Liver (tissue), 9 donors: Measurements from ENCODE around the gene ABLIM2. TPM values are rescaled to one million over a fixed set of nuclear protein-coding genes. Genes with fewer than 3 reads are reported as not detected.

Source experiments
- DNase-seq: peaks from one replicate; pipeline ENCODE4 v3.0.0-alpha.2; 2017; ENCODE audit warnings: low spot score
- H3K27ac ChIP-seq, 2 donors: one replicate each; pipeline ENCODE4 v1.7.0; 2013; ENCODE audit warnings: inconsistent platforms in 2 of 2, low read length in 2 of 2, control low read depth in 1 of 2, low read depth in 1 of 2, mild to moderate bottlenecking in 1 of 2
- H3K27me3 ChIP-seq, 4 donors: one replicate each; pipeline versions ENCODE4 v1.6.1 to v1.7.0; 2013; ENCODE audit warnings: low read length in 3 of 4, inconsistent platforms in 1 of 4, mild to moderate bottlenecking in 1 of 4, moderate library complexity in 1 of 4; ENCODE audit not compliant: control insufficient read depth in 4 of 4, insufficient read depth in 4 of 4
- H3K36me3 ChIP-seq, 4 donors: one replicate each; pipeline versions ENCODE4 v1.6.1 to v1.7.0; 2013; ENCODE audit warnings: low read length in 3 of 4, mild to moderate bottlenecking in 3 of 4, low read depth in 1 of 4, moderate library complexity in 1 of 4; ENCODE audit not compliant: control insufficient read depth in 4 of 4, insufficient read depth in 3 of 4
- H3K4me1 ChIP-seq, 4 donors: one replicate each; pipeline versions ENCODE4 v1.6.1 to v1.7.0; 2013; ENCODE audit warnings: low read length in 3 of 4, mild to moderate bottlenecking in 3 of 4, moderate library complexity in 1 of 4; ENCODE audit not compliant: control insufficient read depth in 4 of 4, insufficient read depth in 4 of 4
- H3K4me3 ChIP-seq, 3 donors: one replicate each; pipeline versions ENCODE4 v1.6.1 to v1.7.0; 2013; ENCODE audit warnings: low read length in 3 of 3, control low read depth in 1 of 3, low read depth in 1 of 3, mild to moderate bottlenecking in 1 of 3
- H3K9ac ChIP-seq, 2 donors: one replicate each; pipeline ENCODE4 v1.7.0; 2013; ENCODE audit warnings: low read length in 2 of 2, mild to moderate bottlenecking in 2 of 2, moderate library complexity in 2 of 2, control low read depth in 1 of 2, low read depth in 1 of 2
- H3K9me3 ChIP-seq, 4 donors: one replicate each; pipeline versions ENCODE4 v1.6.1 to v1.7.0; 2013; ENCODE audit warnings: low read length in 3 of 4; ENCODE audit not compliant: control insufficient read depth in 4 of 4
- ATF3 ChIP-seq: IDR thresholded peaks from 2 replicates; pipeline ENCODE4 v1.6.1; 2016; ENCODE audit warnings: antibody characterized with exemption
- CTCF ChIP-seq: fragments of 150-350 bp; IDR thresholded peaks from 2 replicates; pipeline ENCODE4 v1.5.1; 2017; ENCODE audit warnings: improper control_type of control experiment, low read depth, low read length; ENCODE audit not compliant: missing input control
- EGR1 ChIP-seq, 2 donors: IDR thresholded peaks; 2 replicates each; pipeline ENCODE4 v1.6.1; 2016 to 2018; ENCODE audit warnings: antibody characterized with exemption in 2 of 2, low read depth in 2 of 2
- FOXA1 ChIP-seq: IDR thresholded peaks from 2 replicates; pipeline ENCODE4 v1.6.1; 2016; ENCODE audit warnings: antibody characterized with exemption
- FOXA2 ChIP-seq: IDR thresholded peaks from 2 replicates; pipeline ENCODE4 v1.6.1; 2016; ENCODE audit warnings: antibody characterized with exemption
- GABPA ChIP-seq, 2 donors: IDR thresholded peaks in 1 of 2; conservative IDR thresholded peaks in 1 of 2; 2 replicates each; pipeline ENCODE4 v1.6.1; 2016; ENCODE audit warnings: antibody characterized with exemption in 2 of 2, mild to moderate bottlenecking in 1 of 2, moderate library complexity in 1 of 2
- HNF4A ChIP-seq, 2 donors: conservative IDR thresholded peaks; 2 replicates each; pipeline ENCODE4 v1.6.1; 2016; ENCODE audit warnings: antibody characterized with exemption in 2 of 2, mild to moderate bottlenecking in 2 of 2
- HNF4G ChIP-seq: IDR thresholded peaks from 2 replicates; pipeline ENCODE4 v1.6.1; 2016; ENCODE audit warnings: antibody characterized with exemption
- JUND ChIP-seq, 2 donors: IDR thresholded peaks; 2 replicates each; pipeline ENCODE4 v1.6.1; 2016; ENCODE audit warnings: antibody characterized with exemption in 2 of 2
- NR2F2 ChIP-seq: IDR thresholded peaks from 2 replicates; pipeline ENCODE4 v1.6.1; 2016; ENCODE audit warnings: antibody characterized with exemption
- RAD21 ChIP-seq, 2 donors: IDR thresholded peaks; 2 replicates each; pipeline ENCODE4 v1.6.1; 2016; ENCODE audit warnings: antibody characterized with exemption in 2 of 2, mild to moderate bottlenecking in 2 of 2
- REST ChIP-seq: IDR thresholded peaks from 2 replicates; pipeline ENCODE4 v1.6.1; 2016; ENCODE audit warnings: antibody characterized with exemption, mild to moderate bottlenecking
- RXRA ChIP-seq, 2 donors: IDR thresholded peaks; 2 replicates each; pipeline ENCODE4 v1.6.1; 2017 to 2018; ENCODE audit warnings: antibody characterized with exemption in 2 of 2, mild to moderate bottlenecking in 1 of 2
- SP1 ChIP-seq: IDR thresholded peaks from 2 replicates; pipeline ENCODE4 v1.6.1; 2018; ENCODE audit warnings: antibody characterized with exemption, mild to moderate bottlenecking
- TAF1 ChIP-seq: conservative IDR thresholded peaks from 2 replicates; pipeline ENCODE4 v1.6.1; 2016; ENCODE audit warnings: antibody characterized with exemption, mild to moderate bottlenecking
- YY1 ChIP-seq: IDR thresholded peaks from 2 replicates; pipeline ENCODE4 v1.6.1; 2016; ENCODE audit warnings: antibody characterized with exemption, mild to moderate bottlenecking
- ZBTB33 ChIP-seq: IDR thresholded peaks from 2 replicates; pipeline ENCODE4 v1.6.1; 2016; ENCODE audit warnings: antibody characterized with exemption
- WGBS: extraction: QIAGEN DNeasy Blood & Tissue Kit; methylation state at CpG from one replicate; pipeline ENCODE4 v1.1.7; 2013; 5-methylcytosine and 5-hydroxymethylcytosine counted together
- polyA plus RNA-seq, 2 donors: library from polyadenylated mRNA; stranded (reverse) in 1 of 2; unstranded in 1 of 2; fragments of 200-250 nt in 1 of 2; fragments of >200 nt in 1 of 2; fragmentation: Nextera tagmentation in 1 of 2; extraction: Ambion mirVana in 1 of 2; gene quantifications; one replicate each; pipeline versions ENCODE4 v1.2.1 to v1.2.3, GENCODE V29; 2013 to 2015
- total RNA-seq, 2 donors: library from RNA; depleted of rRNA; stranded (reverse); fragments of >200 nt; gene quantifications; one replicate each; pipeline ENCODE4 v1.2.3, GENCODE V29; 2014
- TF ChIP-seq, protein P1 (sequence below): IDR thresholded peaks from 2 replicates; pipeline ENCODE4 v1.6.1; 2016; ENCODE audit warnings: antibody characterized with exemption
- donor health status: healthy.
- donor health status: healthy.
- donor health status: healthy.
- donor health status: healthy.
- donor health status: healthy.

Gene ABLIM2
- total and polyA plus RNA-seq, 4 donors: 0.75 to 2.5 (median 0.93) TPM

GRCh38 chr4:8061145-8061544, 97.5 kb downstream of the ABLIM2 start:
- no peak overlapping the region for H3K4me3 ChIP-seq
- H3K4me1 ChIP-seq: no peaks in the 10 kb centered on the region
- 72% methylated on average over 7 of the region's 7 CpGs for WGBS
- no peak overlapping the region for H3K9ac ChIP-seq
- no peaks in the 10 kb centered on the region for H3K27me3 ChIP-seq
- H3K36me3 ChIP-seq: no peaks in the 10 kb centered on the region
- TF ChIP-seq HNF4G: no peak
- no peak for TF ChIP-seq NR2F2
- H3K27ac ChIP-seq: no peak overlapping the region
- H3K9me3 ChIP-seq: peaks cover 7 to 13% (median 9%) of the 10 kb centered on the region in 4 donors
- DNase-seq: no peak

DNA sequence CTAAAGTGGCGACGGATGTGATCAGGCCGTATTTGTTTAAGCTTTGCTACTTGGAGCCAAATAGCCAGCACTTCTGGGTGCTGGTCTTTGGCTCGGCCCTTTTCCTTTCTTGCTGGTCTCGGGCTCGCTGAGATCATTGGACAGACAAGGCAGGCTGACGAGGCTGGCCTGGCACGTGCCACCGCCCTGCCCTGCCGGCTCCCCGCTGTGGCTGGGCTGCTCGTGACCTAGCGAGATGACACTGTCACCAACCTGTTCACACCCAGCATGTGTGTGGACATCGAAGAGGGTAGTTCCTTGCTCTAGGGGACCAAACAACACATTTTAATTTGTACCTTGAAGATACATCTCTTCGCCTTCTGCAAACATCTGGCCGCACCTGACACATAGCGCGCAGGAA, 98.0 kb downstream of the ABLIM2 start:
- WGBS: 92% methylated on average over 18 of the region's 18 CpGs

More for the DNA sequence above, 98.0 kb downstream of the ABLIM2 start:
- Histone ChIP-seq H3K9ac (no peak overlapping the region), H3K27ac (no peak overlapping the region), H3K4me1 (no peaks in the 10 kb centered on the region), H3K9me3 (peaks cover 7 to 13% (median 9%) of the 10 kb centered on the region in 4 donors), H3K27me3 (no peaks in the 10 kb centered on the region), H3K4me3 (no peak overlapping the region), H3K36me3 (no peaks in the 10 kb centered on the region)
- no peak for TF ChIP-seq FOXA1
- TF ChIP-seq, protein P1, sequence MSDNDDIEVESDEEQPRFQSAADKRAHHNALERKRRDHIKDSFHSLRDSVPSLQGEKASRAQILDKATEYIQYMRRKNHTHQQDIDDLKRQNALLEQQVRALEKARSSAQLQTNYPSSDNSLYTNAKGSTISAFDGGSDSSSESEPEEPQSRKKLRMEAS: no peak
- TF ChIP-seq HNF4A (conservative IDR thresholded peaks at IDR 0.05): no peak
- no peak for TF ChIP-seq GABPA (IDR thresholded peaks at IDR 0.05 in 1 of 2, conservative IDR thresholded peaks at IDR 0.05 in 1 of 2)
- no peak for TF ChIP-seq RAD21 (IDR thresholded peaks at IDR 0.05)
- TF ChIP-seq RXRA (IDR thresholded peaks at IDR 0.05): no peak
- no peak for TF ChIP-seq REST
- TF ChIP-seq HNF4G: no peak
- TF ChIP-seq SP1: no peak
- TF ChIP-seq EGR1 (IDR thresholded peaks at IDR 0.05; ENCODE audit: low read depth in 2 of 2): no peak
- TF ChIP-seq TAF1: no peak
- no peak for TF ChIP-seq CTCF
- no peak for TF ChIP-seq YY1
- no peak for TF ChIP-seq FOXA2
- no peak for TF ChIP-seq ATF3
- TF ChIP-seq NR2F2: no peak
- no peak for TF ChIP-seq JUND (IDR thresholded peaks at IDR 0.05)
- TF ChIP-seq ZBTB33: no peak
- no peak for DNase-seq
